ENCODE measurements around the gene TAS2R41. TPM values are rescaled to one million over a fixed set of nuclear protein-coding genes. Genes with fewer than 3 reads are reported as not detected.

Gene TAS2R41
- total and polyA plus RNA-seq, 2 of the 4 experiments (the other 2 are of a cell fraction): not detected

DNA sequence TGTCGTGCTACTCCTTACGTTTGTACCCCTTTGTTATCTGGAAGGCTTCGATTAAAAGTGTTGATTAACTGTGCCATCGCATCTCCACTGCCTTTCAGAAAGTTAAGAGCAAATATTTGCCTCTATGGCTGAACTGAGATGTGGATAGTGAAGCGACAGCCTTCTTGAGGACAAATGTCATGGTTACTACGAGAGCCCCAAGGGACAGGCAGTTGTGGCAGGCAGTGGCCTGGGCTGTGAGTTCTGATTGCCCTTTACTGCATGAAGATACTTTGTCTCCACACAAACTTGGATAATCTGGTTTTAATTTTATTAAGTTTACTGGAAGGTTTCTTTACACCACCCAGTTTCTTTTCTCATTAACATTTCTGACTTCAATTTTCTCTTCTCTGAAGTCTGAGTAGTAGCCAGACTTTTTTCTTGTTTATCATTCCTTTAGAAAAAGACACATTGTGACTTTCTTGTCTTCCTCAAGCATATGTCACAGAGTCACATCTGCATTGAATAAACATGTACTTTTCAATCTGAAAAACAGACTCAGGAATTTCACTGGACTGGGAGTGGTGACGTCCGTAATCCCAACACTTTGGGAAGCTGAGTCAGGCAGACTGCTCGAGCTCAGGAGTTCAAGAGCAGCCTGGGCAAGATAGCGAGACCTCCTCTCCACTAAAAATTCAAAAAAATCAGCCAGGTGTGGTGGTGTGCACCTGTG is 1.5 kb downstream of the TAS2R41 start:
- Histone ChIP-seq H3K9ac (ENCODE audit: low read depth, low read length) (no peak overlapping the region), H3K4me3 (ENCODE audit: insufficient read depth, low read depth, low read length) (no peak overlapping the region), H4K20me1 (ENCODE audit: insufficient read depth, low read length) (no peaks in the 10 kb centered on the region), H2BK5ac (ENCODE audit: low read depth, low read length, poor library complexity, severe bottlenecking) (no peak overlapping the region), H3K9me3 (ENCODE audit: control insufficient read depth, insufficient read depth, low read length) (no peaks in the 10 kb centered on the region), H3K4me1 (ENCODE audit: control insufficient read depth, insufficient read depth, low read length) (no peaks in the 10 kb centered on the region), H2BK120ac (ENCODE audit: low read depth, low read length) (no peak overlapping the region), H3K14ac (replicated peaks; ENCODE audit: low read depth, low read length) (no peak overlapping the region), H4K91ac (ENCODE audit: insufficient read depth, low read depth, low read length) (no peak overlapping the region), H3K27ac (ENCODE audit: insufficient read depth, low read length) (no peak overlapping the region), H2AK9ac (replicated peaks; ENCODE audit: low read depth, low read length, poor library complexity) (no peak overlapping the region), H3K18ac (ENCODE audit: low read depth, low read length) (no peak overlapping the region), H3K36me3 (ENCODE audit: control insufficient read depth, insufficient read depth, low read length) (no peaks in the 10 kb centered on the region), H2BK15ac (ENCODE audit: low read depth, low read length) (no peak overlapping the region), H2AK5ac (ENCODE audit: low read depth, low read length) (no peak overlapping the region), H3K4ac (ENCODE audit: low read depth, low read length) (no peak overlapping the region), H3K79me1 (ENCODE audit: low read depth in 1 of 2, low read length in 2 of 2) (no peaks in the 10 kb centered on the region), H3K9me1 (ENCODE audit: insufficient read depth, low read length) (no peaks in the 10 kb centered on the region), H3K23ac (ENCODE audit: low read depth, low read length) (no peak overlapping the region), H3K56ac (ENCODE audit: extremely low read depth, insufficient read depth, low read length) (no peak overlapping the region), H3K4me2 (ENCODE audit: low read depth, low read length) (no peak overlapping the region), H2BK20ac (ENCODE audit: low read depth, low read length) (no peak overlapping the region), H4K8ac (ENCODE audit: low read depth in 2 of 2, low read length in 2 of 2) (no peak overlapping the region), H2AFZ (replicated peaks; ENCODE audit: low read length, poor library complexity) (no peak overlapping the region), H4K5ac (ENCODE audit: low read depth, low read length) (no peak overlapping the region), H3K27me3 (ENCODE audit: control insufficient read depth, insufficient read depth, low read length) (no peaks in the 10 kb centered on the region)
- CTCF ChIA-PET: no interaction called here
- POLR2A ChIA-PET (ENCODE audit: unreplicated experiment): no interaction called here
- ATAC-seq (ENCODE audit: low read depth): no peak
- peak; percentile 22 for DNase-seq
- dilution Hi-C loops (cut with HindIII; ENCODE audit: low sequenced_read_pairs, unreplicated experiment) (no loop called here), intact Hi-C loops (cut with micrococcal nuclease) (no loop called here), in situ Hi-C loops (cut with MboI; ENCODE audit: low sequenced_read_pairs) (no loop called here)
- no TSS peak for BruUV-seq (replicated peaks)
- TF ChIP-seq RAD21 (IDR thresholded peaks at IDR 0.05; ENCODE audit: low read length) (no peak), MAZ (IDR thresholded peaks at IDR 0.05; ENCODE audit: borderline replicate concordance, low read depth, low read length) (no peak), CEBPB (IDR thresholded peaks at IDR 0.05; ENCODE audit: low read depth, low read length) (no peak), USF2 (IDR thresholded peaks at IDR 0.05; ENCODE audit: low read depth, low read length) (no peak)
- 69% methylated on average over 2 of the region's 10 CpGs; no CpG with 5 or more reads in 1 of the 2 experiments for WGBS, 2 experiments (ENCODE audit: extremely low coverage in 2 of 2, insufficient read length in 1 of 2)

Measured in IMR-90 (cell line).